HepG2 (cell line): ENCODE results near the gene TMEM62. TPM values are rescaled to one million over a fixed set of nuclear protein-coding genes. Genes with fewer than 3 reads are reported as not detected.

Experiments
- BCL6 ChIP-seq: IDR thresholded peaks from 2 replicates; pipeline ENCODE4 v1.6.1; 2016; ENCODE audit warnings: missing genetic modification reagents, missing compliant biosample characterization
- EED ChIP-seq: sonication (generic); formaldehyde crosslinking; IDR thresholded peaks from 2 replicates; pipeline ENCODE4 v1.5.0; 2020; ENCODE audit warnings: mild to moderate bottlenecking, missing genetic modification reagents
- HOXD1 ChIP-seq: sonication (generic); formaldehyde crosslinking; IDR thresholded peaks from 2 replicates; pipeline ENCODE4 v1.5.0; 2020; ENCODE audit warnings: missing genetic modification reagents
- KDM5B ChIP-seq: sonication (generic); formaldehyde crosslinking; IDR thresholded peaks from 2 replicates; pipeline ENCODE4 v1.4.0; 2020; ENCODE audit warnings: missing genetic modification reagents, mild to moderate bottlenecking, borderline replicate concordance
- KLF9 ChIP-seq: IDR thresholded peaks from 2 replicates; pipeline ENCODE4 v1.6.1; 2016; ENCODE audit warnings: low read depth
- PHF8 ChIP-seq: sonication (generic); formaldehyde crosslinking; IDR thresholded peaks from 2 replicates; pipeline ENCODE4 v1.5.0; 2020; ENCODE audit warnings: missing genetic modification reagents
- RAD21 ChIP-seq: fragments of 450-650 bp; formaldehyde crosslinking; IDR thresholded peaks from 2 replicates; pipeline ENCODE4 v1.5.0; 2020; ENCODE audit warnings: mild to moderate bottlenecking
- RORA ChIP-seq: sonication (generic); formaldehyde crosslinking; IDR thresholded peaks from 2 replicates; pipeline ENCODE4 v1.5.0; 2020; ENCODE audit warnings: mild to moderate bottlenecking, missing genetic modification reagents, moderate library complexity
- SAP130 ChIP-seq: IDR thresholded peaks from 2 replicates; pipeline ENCODE4 v1.6.1; 2016; ENCODE audit warnings: low read depth
- SYNCRIP ChIP-seq: fragments of 200-400 bp; formaldehyde crosslinking; IDR thresholded peaks from 2 replicates; pipeline ENCODE4 v1.6.1; 2018; ENCODE audit warnings: mild to moderate bottlenecking, low read depth, low read length; ENCODE audit not compliant: insufficient read depth
- ZBTB38 ChIP-seq: sonication (generic); formaldehyde crosslinking; IDR thresholded peaks from 2 replicates; pipeline ENCODE4 v1.5.1; 2020; ENCODE audit warnings: mild to moderate bottlenecking, missing genetic modification reagents
- ZFY ChIP-seq: sonication (generic); formaldehyde crosslinking; IDR thresholded peaks from 2 replicates; pipeline ENCODE4 v1.4.0; 2020; ENCODE audit warnings: missing genetic modification reagents
- ZNF3 ChIP-seq: IDR thresholded peaks from 2 replicates; pipeline ENCODE4 v1.7.0; 2017; ENCODE audit warnings: inconsistent platforms
- polyA plus RNA-seq, 8 experiments: library from polyadenylated mRNA; depleted of rRNA in 3 of 8; stranded (reverse) in 7 of 8; unstranded in 1 of 8; fragments of >200 nt; fragmentation: Illumina TruSeq in 4 of 8; extraction: Trizol in 4 of 8; gene quantifications; 2 replicates each; pipeline versions ENCODE4 v1.2.1 to v1.2.3, GENCODE V29; 2011 to 2016; ENCODE audit warnings: low read depth in 4 of 8, missing spikeins in 1 of 8, mixed read lengths in 1 of 8; ENCODE audit not compliant: insufficient read depth in 1 of 8
- total RNA-seq, 5 experiments: library from RNA; depleted of rRNA; stranded (reverse); fragments of >200 nt; fragmentation: Illumina TruSeq; extraction: Trizol; gene quantifications; 2 replicates each; pipeline ENCODE4 v1.2.3, GENCODE V29; 2016; ENCODE audit warnings: low read depth in 1 of 5
- TF ChIP-seq, protein P1 (sequence below): fragments of 450-650 bp; IDR thresholded peaks from 2 replicates; pipeline ENCODE4 v1.6.1; 2017
- TF ChIP-seq, protein P2 (sequence below): sonication (generic); formaldehyde crosslinking; IDR thresholded peaks from 2 replicates; pipeline ENCODE4 v1.5.1; 2020; ENCODE audit warnings: mild to moderate bottlenecking, missing genetic modification reagents, borderline replicate concordance
- TF ChIP-seq, protein P3 (sequence below), 2 experiments: fragments of 450-650 bp in 1 of 2; sonication (generic) in 1 of 2; formaldehyde crosslinking; IDR thresholded peaks; 2 replicates each; pipeline versions ENCODE4 v1.5.0 to v1.8.0; 2020 to 2022; ENCODE audit warnings: mild to moderate bottlenecking in 1 of 2, missing genetic modification reagents in 1 of 2
- TF ChIP-seq, protein P4 (sequence below): sonication (generic); formaldehyde crosslinking; IDR thresholded peaks from 2 replicates; pipeline ENCODE4 v1.4.0; 2020; ENCODE audit warnings: mild to moderate bottlenecking, low read depth, missing genetic modification reagents
- TF ChIP-seq, protein P5 (sequence below): sonication (generic); formaldehyde crosslinking; IDR thresholded peaks from 2 replicates; pipeline ENCODE4 v1.4.0; 2020; ENCODE audit warnings: missing genetic modification reagents

Gene TMEM62
- total and polyA plus RNA-seq, 2 of the 13 experiments (the other 11 are each of a cell fraction or from before 2014, with no cell fraction given), result 14.2 to 20.9 TPM

DNA sequence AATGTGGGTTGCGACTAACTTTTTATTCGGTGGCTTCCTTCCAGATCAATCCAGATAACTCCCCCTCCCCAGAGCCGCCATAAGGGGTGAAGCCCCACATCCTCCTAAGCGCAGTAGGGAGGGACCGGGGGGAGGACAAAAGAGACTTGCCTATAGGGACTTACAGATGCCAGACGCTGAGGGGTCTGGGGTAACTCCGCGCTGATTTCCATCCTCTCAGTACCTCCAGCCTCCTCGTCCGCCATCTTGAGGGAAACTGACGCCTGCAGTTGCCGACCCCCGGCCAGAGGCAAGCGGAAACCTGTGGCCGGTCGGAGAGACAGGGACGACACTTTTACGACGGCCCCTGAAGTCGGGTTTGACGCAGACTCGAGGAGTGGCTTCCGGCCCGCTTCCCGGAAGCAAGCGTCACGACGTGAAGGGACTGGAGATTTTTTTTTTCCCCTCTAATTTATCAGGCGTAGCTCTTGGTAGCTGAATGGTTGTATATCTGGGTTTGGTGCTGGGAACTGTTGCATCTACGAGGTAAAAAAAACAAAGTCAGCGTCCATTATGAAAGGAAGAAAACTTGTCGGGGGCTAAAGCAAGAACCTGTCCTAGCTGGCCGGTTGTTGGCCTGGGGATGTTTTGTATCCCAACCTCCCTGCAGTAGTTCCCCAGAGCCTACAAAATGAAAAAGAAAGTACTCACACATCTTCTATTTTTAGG lies 27.5 kb upstream of the TMEM62 start, which contains the start of gene UBR1 (continued):
- TF ChIP-seq, protein P1, sequence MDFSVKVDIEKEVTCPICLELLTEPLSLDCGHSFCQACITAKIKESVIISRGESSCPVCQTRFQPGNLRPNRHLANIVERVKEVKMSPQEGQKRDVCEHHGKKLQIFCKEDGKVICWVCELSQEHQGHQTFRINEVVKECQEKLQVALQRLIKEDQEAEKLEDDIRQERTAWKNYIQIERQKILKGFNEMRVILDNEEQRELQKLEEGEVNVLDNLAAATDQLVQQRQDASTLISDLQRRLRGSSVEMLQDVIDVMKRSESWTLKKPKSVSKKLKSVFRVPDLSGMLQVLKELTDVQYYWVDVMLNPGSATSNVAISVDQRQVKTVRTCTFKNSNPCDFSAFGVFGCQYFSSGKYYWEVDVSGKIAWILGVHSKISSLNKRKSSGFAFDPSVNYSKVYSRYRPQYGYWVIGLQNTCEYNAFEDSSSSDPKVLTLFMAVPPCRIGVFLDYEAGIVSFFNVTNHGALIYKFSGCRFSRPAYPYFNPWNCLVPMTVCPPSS, result no peak
- TF ChIP-seq, protein P2, sequence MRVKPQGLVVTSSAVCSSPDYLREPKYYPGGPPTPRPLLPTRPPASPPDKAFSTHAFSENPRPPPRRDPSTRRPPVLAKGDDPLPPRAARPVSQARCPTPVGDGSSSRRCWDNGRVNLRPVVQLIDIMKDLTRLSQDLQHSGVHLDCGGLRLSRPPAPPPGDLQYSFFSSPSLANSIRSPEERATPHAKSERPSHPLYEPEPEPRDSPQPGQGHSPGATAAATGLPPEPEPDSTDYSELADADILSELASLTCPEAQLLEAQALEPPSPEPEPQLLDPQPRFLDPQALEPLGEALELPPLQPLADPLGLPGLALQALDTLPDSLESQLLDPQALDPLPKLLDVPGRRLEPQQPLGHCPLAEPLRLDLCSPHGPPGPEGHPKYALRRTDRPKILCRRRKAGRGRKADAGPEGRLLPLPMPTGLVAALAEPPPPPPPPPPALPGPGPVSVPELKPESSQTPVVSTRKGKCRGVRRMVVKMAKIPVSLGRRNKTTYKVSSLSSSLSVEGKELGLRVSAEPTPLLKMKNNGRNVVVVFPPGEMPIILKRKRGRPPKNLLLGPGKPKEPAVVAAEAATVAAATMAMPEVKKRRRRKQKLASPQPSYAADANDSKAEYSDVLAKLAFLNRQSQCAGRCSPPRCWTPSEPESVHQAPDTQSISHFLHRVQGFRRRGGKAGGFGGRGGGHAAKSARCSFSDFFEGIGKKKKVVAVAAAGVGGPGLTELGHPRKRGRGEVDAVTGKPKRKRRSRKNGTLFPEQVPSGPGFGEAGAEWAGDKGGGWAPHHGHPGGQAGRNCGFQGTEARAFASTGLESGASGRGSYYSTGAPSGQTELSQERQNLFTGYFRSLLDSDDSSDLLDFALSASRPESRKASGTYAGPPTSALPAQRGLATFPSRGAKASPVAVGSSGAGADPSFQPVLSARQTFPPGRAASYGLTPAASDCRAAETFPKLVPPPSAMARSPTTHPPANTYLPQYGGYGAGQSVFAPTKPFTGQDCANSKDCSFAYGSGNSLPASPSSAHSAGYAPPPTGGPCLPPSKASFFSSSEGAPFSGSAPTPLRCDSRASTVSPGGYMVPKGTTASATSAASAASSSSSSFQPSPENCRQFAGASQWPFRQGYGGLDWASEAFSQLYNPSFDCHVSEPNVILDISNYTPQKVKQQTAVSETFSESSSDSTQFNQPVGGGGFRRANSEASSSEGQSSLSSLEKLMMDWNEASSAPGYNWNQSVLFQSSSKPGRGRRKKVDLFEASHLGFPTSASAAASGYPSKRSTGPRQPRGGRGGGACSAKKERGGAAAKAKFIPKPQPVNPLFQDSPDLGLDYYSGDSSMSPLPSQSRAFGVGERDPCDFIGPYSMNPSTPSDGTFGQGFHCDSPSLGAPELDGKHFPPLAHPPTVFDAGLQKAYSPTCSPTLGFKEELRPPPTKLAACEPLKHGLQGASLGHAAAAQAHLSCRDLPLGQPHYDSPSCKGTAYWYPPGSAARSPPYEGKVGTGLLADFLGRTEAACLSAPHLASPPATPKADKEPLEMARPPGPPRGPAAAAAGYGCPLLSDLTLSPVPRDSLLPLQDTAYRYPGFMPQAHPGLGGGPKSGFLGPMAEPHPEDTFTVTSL (CRISPR knock-in tag), result peak; percentile 52; the same call in 1 of the 2 replicates
- TF ChIP-seq, protein P3, sequence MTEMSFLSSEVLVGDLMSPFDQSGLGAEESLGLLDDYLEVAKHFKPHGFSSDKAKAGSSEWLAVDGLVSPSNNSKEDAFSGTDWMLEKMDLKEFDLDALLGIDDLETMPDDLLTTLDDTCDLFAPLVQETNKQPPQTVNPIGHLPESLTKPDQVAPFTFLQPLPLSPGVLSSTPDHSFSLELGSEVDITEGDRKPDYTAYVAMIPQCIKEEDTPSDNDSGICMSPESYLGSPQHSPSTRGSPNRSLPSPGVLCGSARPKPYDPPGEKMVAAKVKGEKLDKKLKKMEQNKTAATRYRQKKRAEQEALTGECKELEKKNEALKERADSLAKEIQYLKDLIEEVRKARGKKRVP (CRISPR knock-in tag; IDR thresholded peaks at IDR 0.05), result no peak
- TF ChIP-seq KLF9 (CRISPR knock-in tag) (no peak), BCL6 (peak; percentile 14; the same call in 1 of the 2 replicates), RORA (no peak), RAD21 (no peak), ZFY (CRISPR knock-in tag) (peak; percentile 68), ZNF3 (CRISPR knock-in tag) (no peak), SAP130 (CRISPR knock-in tag) (peak; percentile 96), KDM5B (peak; percentile 79; the same call in 1 of the 2 replicates), SYNCRIP (no peak), HOXD1 (CRISPR knock-in tag) (peak; percentile 51; the same call in 1 of the 2 replicates), EED (CRISPR knock-in tag) (no peak), ZBTB38 (CRISPR knock-in tag) (0 out of 2 replicates have a peak, but pooled peaks have one; percentile 72), PHF8 (peak; percentile 86)
- TF ChIP-seq, protein P4, sequence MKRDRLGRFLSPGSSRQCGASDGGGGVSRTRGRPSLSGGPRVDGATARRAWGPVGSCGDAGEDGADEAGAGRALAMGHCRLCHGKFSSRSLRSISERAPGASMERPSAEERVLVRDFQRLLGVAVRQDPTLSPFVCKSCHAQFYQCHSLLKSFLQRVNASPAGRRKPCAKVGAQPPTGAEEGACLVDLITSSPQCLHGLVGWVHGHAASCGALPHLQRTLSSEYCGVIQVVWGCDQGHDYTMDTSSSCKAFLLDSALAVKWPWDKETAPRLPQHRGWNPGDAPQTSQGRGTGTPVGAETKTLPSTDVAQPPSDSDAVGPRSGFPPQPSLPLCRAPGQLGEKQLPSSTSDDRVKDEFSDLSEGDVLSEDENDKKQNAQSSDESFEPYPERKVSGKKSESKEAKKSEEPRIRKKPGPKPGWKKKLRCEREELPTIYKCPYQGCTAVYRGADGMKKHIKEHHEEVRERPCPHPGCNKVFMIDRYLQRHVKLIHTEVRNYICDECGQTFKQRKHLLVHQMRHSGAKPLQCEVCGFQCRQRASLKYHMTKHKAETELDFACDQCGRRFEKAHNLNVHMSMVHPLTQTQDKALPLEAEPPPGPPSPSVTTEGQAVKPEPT (CRISPR knock-in tag), result no peak
- TF ChIP-seq, protein P5, sequence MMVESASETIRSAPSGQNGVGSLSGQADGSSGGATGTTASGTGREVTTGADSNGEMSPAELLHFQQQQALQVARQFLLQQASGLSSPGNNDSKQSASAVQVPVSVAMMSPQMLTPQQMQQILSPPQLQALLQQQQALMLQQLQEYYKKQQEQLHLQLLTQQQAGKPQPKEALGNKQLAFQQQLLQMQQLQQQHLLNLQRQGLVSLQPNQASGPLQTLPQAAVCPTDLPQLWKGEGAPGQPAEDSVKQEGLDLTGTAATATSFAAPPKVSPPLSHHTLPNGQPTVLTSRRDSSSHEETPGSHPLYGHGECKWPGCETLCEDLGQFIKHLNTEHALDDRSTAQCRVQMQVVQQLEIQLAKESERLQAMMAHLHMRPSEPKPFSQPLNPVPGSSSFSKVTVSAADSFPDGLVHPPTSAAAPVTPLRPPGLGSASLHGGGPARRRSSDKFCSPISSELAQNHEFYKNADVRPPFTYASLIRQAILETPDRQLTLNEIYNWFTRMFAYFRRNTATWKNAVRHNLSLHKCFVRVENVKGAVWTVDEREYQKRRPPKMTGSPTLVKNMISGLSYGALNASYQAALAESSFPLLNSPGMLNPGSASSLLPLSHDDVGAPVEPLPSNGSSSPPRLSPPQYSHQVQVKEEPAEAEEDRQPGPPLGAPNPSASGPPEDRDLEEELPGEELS (CRISPR knock-in tag), result 0 out of 2 replicates have a peak, but pooled peaks have one; percentile 17
